HG03135 (cell line): ENCODE results near the gene MXI1.

Experiments
- ATAC-seq: cut with Tn5 transposase; IDR thresholded peaks from one replicate; pipeline ENCODE4 v1.9.1; 2021; ENCODE audit warnings: mild to moderate bottlenecking, moderate library complexity; ENCODE audit not compliant: unreplicated experiment

Gene MXI1

GRCh38 chr10:110207011-110207804 is at the start of gene MXI1:
TSS of gene MXI1 (plus strand) at chr10:110207605. CDS start at chr10:110207809, 204 bp downstream.
- peak; percentile 51 for ATAC-seq

- no peak for ATAC-seq
Measured at GRCh38 chr10:110158051-110159005, 49.1 kb upstream of the MXI1 start.

GRCh38 chr10:110160081-110160480 is 47.3 kb upstream of the MXI1 start:
- ATAC-seq = no peak

- no peak for ATAC-seq
Measured at GRCh38 chr10:110160522-110160921, 46.9 kb upstream of the MXI1 start.

GRCh38 chr10:110162741-110163145 is 44.7 kb upstream of the MXI1 start:
- ATAC-seq = no peak

- ATAC-seq = no peak
Measured at GRCh38 chr10:110163192-110163773, 44.1 kb upstream of the MXI1 start.

GRCh38 chr10:110163841-110164240 is 43.6 kb upstream of the MXI1 start:
- no peak for ATAC-seq

- no peak for ATAC-seq
Measured at GRCh38 chr10:110165239-110165638, 42.2 kb upstream of the MXI1 start.

GRCh38 chr10:110167149-110167548 is 40.3 kb upstream of the MXI1 start:
- no peak for ATAC-seq

- ATAC-seq = no peak
Measured at GRCh38 chr10:110168601-110169481, 38.6 kb upstream of the MXI1 start.

- no peak for ATAC-seq
Measured at GRCh38 chr10:110169586-110169985, 37.8 kb upstream of the MXI1 start.

- ATAC-seq = no peak
Measured at GRCh38 chr10:110170142-110170971, 37.0 kb upstream of the MXI1 start.

GRCh38 chr10:110171032-110171431 is 36.4 kb upstream of the MXI1 start:
- no peak for ATAC-seq

GRCh38 chr10:110172155-110172554 is 35.2 kb upstream of the MXI1 start:
- ATAC-seq = no peak

- no peak for ATAC-seq
Measured at GRCh38 chr10:110174201-110174600, 33.2 kb upstream of the MXI1 start.

- ATAC-seq = no peak
Measured at GRCh38 chr10:110174816-110175215, 32.6 kb upstream of the MXI1 start.

GRCh38 chr10:110175406-110175805 is 32.0 kb upstream of the MXI1 start:
- ATAC-seq = no peak

- no peak for ATAC-seq
Measured at GRCh38 chr10:110176141-110177030, 31.0 kb upstream of the MXI1 start.

GRCh38 chr10:110179220-110179619 is 28.2 kb upstream of the MXI1 start:
- no peak for ATAC-seq
